Breast epithelium (tissue), 3 donors: ENCODE data around the gene PPP2R3A.

Experiments used
- CTCF ChIP-seq, 3 donors: fragments of 450-650 bp; IDR thresholded peaks; one replicate each; pipeline ENCODE4 v1.5.1; 2016 to 2017; ENCODE audit warnings: antibody characterized with exemption in 3 of 3, mild to moderate bottlenecking in 3 of 3, moderate library complexity in 3 of 3
- POLR2AphosphoS5 ChIP-seq, 3 donors: sonication (generic); formaldehyde crosslinking; IDR thresholded peaks; one replicate each; pipeline ENCODE4 v1.6.1; 2017; ENCODE audit warnings: antibody characterized with exemption in 3 of 3

DNA sequence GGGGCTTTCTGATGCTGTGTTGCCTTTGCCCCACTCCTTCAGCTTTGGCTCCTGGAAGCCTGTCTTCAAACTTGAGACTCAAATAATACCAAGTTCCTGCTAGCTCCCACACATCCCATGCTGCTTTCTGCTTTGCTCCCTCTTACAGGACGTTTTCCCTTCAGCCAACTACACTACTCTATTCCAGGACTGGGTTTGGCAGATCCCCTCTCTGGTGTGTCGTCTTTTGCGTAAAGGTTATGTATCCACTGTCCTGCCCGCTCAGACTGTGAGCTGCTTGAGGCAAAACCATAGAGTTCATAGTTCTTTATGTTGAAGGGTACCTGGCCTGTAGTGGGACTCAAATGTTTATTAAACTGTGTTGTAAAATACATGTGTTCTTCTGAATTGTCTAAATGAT is 25.4 kb downstream of the PPP2R3A start:
- TF ChIP-seq POLR2AphosphoS5 (IDR thresholded peaks at IDR 0.05) (no peak), CTCF (IDR thresholded peaks at IDR 0.05) (no peak)
